ENCODE data around the gene SALL2. TPM values are rescaled to one million over a fixed set of nuclear protein-coding genes. Genes with fewer than 3 reads are reported as not detected.

SALL2 gene
- total RNA-seq (2021) (149 and 157 TPM in 2 replicates), Bru-seq, nascent RNA (percentile 95 among the genes with signal in this experiment), BruChase-seq, experiment 1, labeled RNA remaining after a 2-hour chase (percentile 98 among the genes with signal in this experiment), BruChase-seq, experiment 2, labeled RNA remaining after a 6-hour chase (percentile 94 among the genes with signal in this experiment)
- long read RNA-seq, full-length matches to known transcripts = 40 of 255 reads
- long read RNA-seq, partial matches to known transcripts = 3 of 255 reads
- long read RNA-seq, other reads (novel, unspliced or antisense) = 212 of 255 reads

- CTCF ChIA-PET = interaction anchor here (0.6 to 1.2 kb wide), 4 partner anchors 8 to 622 kb away, joined by 3 to 4 read pairs (median 3); no protein-coding TSS in a partner anchor
- Histone ChIP-seq H3K4me3 (ENCODE audit: low read depth, low read length, poor library complexity, severe bottlenecking) (peak within 1 kb of the TSS; percentile 92), H3K27me3 (replicated peaks; ENCODE audit: insufficient read depth, low read depth, low read length, poor library complexity) (no peaks in the 10 kb centered on the region), H3K4me1 (ENCODE audit: insufficient read depth, low read length, poor library complexity, severe bottlenecking) (peaks cover 55% of the 10 kb centered on the region), H3K36me3 (ENCODE audit: insufficient read depth, low read length, poor library complexity, severe bottlenecking) (peaks cover 48% of the 10 kb centered on the region), H3K27ac (ENCODE audit: low read depth, low read length, poor library complexity, severe bottlenecking) (peak within 1 kb of the TSS; percentile 85), H3K9me3 (ENCODE audit: low read depth, low read length, poor library complexity, severe bottlenecking) (no peaks in the 10 kb centered on the region)
- DNase-seq (ENCODE audit: low spot score) = peak; percentile 94
- no TSS peak for BruUV-seq (replicated peaks)
- POLR2A ChIA-PET (ENCODE audit: low non-redundant PET) = interaction anchor here (0.6 to 1.3 kb wide), 3 partner anchors 8 to 117 kb away, joined by 3 to 7 read pairs (median 5); no protein-coding TSS in a partner anchor
- intact Hi-C loops (cut with micrococcal nuclease; ENCODE audit: unreplicated experiment) = loop anchor here (1.0 kb wide), 1 partner anchor 8 kb away; no protein-coding TSS in a partner anchor
- TF ChIP-seq EZH2 (IDR thresholded peaks at IDR 0.05; ENCODE audit: borderline replicate concordance, low read depth, low read length, poor library complexity, severe bottlenecking) (no peak), CTCF (conservative IDR thresholded peaks at IDR 0.05; ENCODE audit: low read depth, low read length) (no peak)
These were observed at the start of gene SALL2 for GRCh38 chr14:21525962-21526671. TSS of gene SALL2 (minus strand) at chr14:21526346. CDS start at chr14:21526127, 219 bp downstream.

- Histone ChIP-seq H3K4me3 (ENCODE audit: low read depth, low read length, poor library complexity, severe bottlenecking) (no peak overlapping the region), H3K9me3 (ENCODE audit: low read depth, low read length, poor library complexity, severe bottlenecking) (peaks cover 8% of the 10 kb centered on the region), H3K4me1 (ENCODE audit: insufficient read depth, low read length, poor library complexity, severe bottlenecking) (no peaks in the 10 kb centered on the region), H3K27me3 (replicated peaks; ENCODE audit: insufficient read depth, low read depth, low read length, poor library complexity) (no peaks in the 10 kb centered on the region), H3K36me3 (ENCODE audit: insufficient read depth, low read length, poor library complexity, severe bottlenecking) (no peaks in the 10 kb centered on the region), H3K27ac (ENCODE audit: low read depth, low read length, poor library complexity, severe bottlenecking) (no peak overlapping the region)
- no TSS peak for BruUV-seq (replicated peaks)
- ChIA-PET POLR2A (ENCODE audit: low non-redundant PET) (no interaction called here), CTCF (no interaction called here)
- no peak for DNase-seq (ENCODE audit: low spot score)
- TF ChIP-seq CTCF (conservative IDR thresholded peaks at IDR 0.05; ENCODE audit: low read depth, low read length) (no peak), EZH2 (IDR thresholded peaks at IDR 0.05; ENCODE audit: borderline replicate concordance, low read depth, low read length, poor library complexity, severe bottlenecking) (no peak)
- intact Hi-C loops (cut with micrococcal nuclease; ENCODE audit: unreplicated experiment) = no loop called here
These were observed 49.5 kb upstream of the SALL2 start for GRCh38 chr14:21575661-21576060.

GRCh38 chr14:21572604-21573003 lies 46.5 kb upstream of the SALL2 start:
- no peak overlapping the region for H3K4me3 ChIP-seq (ENCODE audit: low read depth, low read length, poor library complexity, severe bottlenecking)
- no peaks in the 10 kb centered on the region for H3K27me3 ChIP-seq (replicated peaks; ENCODE audit: insufficient read depth, low read depth, low read length, poor library complexity)
- ChIA-PET POLR2A (ENCODE audit: low non-redundant PET) (no interaction called here), CTCF (no interaction called here)
- no peaks in the 10 kb centered on the region for H3K36me3 ChIP-seq (ENCODE audit: insufficient read depth, low read length, poor library complexity, severe bottlenecking)
- TF ChIP-seq CTCF (conservative IDR thresholded peaks at IDR 0.05; ENCODE audit: low read depth, low read length) (no peak), EZH2 (IDR thresholded peaks at IDR 0.05; ENCODE audit: borderline replicate concordance, low read depth, low read length, poor library complexity, severe bottlenecking) (no peak)
- no peak for DNase-seq (ENCODE audit: low spot score)
- no TSS peak for BruUV-seq (replicated peaks)
- intact Hi-C loops (cut with micrococcal nuclease; ENCODE audit: unreplicated experiment) = no loop called here
- H3K27ac ChIP-seq (ENCODE audit: low read depth, low read length, poor library complexity, severe bottlenecking) = no peak overlapping the region
- peaks cover 8% of the 10 kb centered on the region for H3K9me3 ChIP-seq (ENCODE audit: low read depth, low read length, poor library complexity, severe bottlenecking)
- no peaks in the 10 kb centered on the region for H3K4me1 ChIP-seq (ENCODE audit: insufficient read depth, low read length, poor library complexity, severe bottlenecking)
